HG03575 (cell line): ENCODE results near the gene CDC14A.

Source experiments
- ATAC-seq: cut with Tn5 transposase; IDR thresholded peaks from one replicate; pipeline ENCODE4 v1.9.1; 2021; ENCODE audit not compliant: unreplicated experiment, insufficient number of reproducible peaks, low FRiP score; ENCODE audit errors: extremely low read depth

CDC14A gene

GRCh38 chr1:100462326-100463025 is 110.2 kb downstream of the CDC14A start:
- no peak for ATAC-seq

- ATAC-seq = peak; percentile 70
These were observed 111.6 kb downstream of the CDC14A start for GRCh38 chr1:100463791-100464424.

DNA sequence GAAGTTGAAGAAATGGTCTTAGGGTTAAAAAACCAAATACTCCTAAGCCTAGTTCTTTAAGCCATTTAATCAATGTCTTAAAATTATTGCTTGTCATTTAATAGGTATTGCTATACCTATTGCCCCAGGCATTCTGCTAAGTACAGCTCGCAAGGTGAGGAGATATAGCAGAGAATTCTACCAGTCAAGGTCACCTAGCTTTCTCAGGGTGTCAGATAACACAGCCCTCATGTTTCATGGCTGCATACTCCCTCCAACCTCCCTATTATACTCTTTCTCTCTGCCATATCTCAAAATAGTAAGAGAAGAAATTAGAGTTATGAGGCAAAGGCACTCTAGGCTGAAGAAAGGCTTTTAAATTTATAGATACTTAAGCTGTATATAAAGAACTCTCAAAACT is 117.3 kb downstream of the CDC14A start:
- ATAC-seq = no peak

- no peak for ATAC-seq
These were observed 122.5 kb downstream of the CDC14A start for GRCh38 chr1:100474834-100475233.

- no peak for ATAC-seq
These were observed 124.5 kb downstream of the CDC14A start for GRCh38 chr1:100476735-100477290.

GRCh38 chr1:100478816-100479215 is 126.5 kb downstream of the CDC14A start:
- no peak for ATAC-seq

DNA sequence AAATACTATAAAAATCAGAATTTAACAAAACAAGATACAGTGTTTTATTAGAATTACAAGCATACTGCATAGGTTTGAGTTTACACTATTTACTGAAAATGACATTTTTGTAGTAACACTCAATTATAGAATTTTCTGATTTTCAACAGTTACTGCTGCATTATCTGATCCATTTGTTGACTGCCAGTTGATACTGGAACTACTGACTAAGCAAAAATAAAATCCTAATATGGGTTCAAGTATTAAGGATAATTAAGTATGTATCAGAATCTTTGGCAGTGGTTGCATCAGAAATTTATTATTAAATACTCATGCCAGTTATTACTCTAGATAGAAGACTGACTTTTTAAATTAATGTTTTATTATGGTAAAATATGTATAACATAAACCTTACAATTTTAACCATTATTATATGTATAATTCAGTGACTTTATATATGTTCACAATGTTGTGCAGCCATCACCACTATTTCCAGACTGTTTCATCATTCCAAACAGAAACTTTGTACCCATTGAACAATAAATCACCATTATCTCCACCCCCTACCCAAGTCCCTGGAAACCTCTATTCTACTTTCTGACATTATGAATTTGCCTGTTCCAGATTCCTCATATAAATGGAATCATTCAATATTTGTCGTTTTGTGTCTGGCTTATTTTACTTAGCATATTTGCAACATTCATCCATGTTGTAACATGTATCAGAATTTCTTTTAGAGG is 127.5 kb downstream of the CDC14A start:
- no peak for ATAC-seq

GRCh38 chr1:100481303-100481702 is 129.0 kb downstream of the CDC14A start:
- ATAC-seq = no peak

- ATAC-seq = no peak
These were observed 129.9 kb downstream of the CDC14A start for GRCh38 chr1:100482167-100482566.

DNA sequence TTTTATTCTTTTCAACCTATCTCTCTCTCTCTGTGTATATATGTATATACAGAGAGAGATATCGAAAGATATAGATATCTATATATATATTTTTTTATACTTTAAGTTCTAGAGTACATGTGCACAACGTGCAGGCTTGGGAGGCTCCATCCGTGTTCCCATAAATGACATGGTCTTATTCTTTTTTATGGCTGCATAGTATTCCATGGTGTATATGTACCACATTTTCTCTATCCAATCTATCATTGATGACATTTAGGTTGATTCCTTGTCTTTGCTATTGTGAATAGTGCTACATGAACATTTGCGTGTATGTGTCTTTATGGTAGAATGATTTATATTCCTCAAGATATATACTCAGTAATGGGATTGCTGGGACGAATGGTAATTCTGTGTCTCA is 130.4 kb downstream of the CDC14A start:
- ATAC-seq = no peak

DNA sequence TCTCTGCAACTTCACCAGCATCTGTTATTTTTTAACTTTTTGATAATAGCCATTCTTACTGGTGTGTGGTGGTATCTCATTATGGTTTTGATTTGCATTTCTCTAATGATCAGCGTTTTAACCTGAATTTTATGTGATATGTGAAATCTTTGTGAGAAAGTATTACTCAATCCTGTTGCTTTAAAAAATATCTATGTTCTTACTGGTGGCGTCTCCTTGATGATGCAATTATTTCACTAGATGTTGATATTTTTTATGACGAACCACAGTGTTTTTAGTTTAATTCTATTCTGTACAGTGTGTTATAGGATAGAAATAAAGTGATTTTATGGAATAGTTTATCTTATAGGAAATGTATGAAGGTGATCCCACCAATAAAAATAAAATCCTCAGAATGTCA is 130.9 kb downstream of the CDC14A start:
- ATAC-seq = no peak

- no peak for ATAC-seq
These were observed 133.6 kb downstream of the CDC14A start for GRCh38 chr1:100485855-100486258.

DNA sequence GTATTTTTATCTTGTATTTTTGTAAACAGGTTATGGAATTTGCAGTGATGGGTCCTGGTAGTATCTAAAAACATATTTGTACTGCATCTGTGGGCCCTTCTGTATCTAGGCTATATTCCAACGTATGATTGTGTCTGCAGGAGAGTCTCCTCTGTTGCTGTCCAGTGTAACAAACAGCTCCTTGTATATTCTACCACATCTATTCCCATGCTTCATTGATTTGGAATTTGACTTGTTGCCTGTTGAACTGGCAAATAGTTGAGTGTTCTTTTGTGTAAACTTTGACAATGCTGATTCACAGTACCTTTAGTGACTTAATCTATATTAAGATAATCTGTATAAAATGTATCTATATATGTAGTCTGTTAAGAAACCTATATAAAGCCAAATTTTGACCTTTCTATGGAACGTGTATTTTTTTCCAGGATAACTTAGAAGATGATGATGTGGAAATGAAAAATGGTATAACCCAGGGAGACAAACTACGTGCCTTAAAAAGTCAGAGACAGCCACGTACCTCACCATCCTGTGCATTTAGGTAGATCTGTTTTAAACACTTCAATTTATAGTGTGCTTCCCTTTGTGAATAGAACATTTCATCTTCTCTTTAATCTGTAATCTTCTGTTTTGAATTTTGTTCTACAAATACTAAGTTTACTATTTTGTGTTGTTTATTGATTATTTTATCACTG is 142.2 kb downstream of the CDC14A start:
- ATAC-seq = no peak

GRCh38 chr1:100496896-100497295 is 144.6 kb downstream of the CDC14A start:
- ATAC-seq = no peak

GRCh38 chr1:100497796-100498195 is 145.5 kb downstream of the CDC14A start:
- no peak for ATAC-seq

- no peak for ATAC-seq
These were observed 147.0 kb downstream of the CDC14A start for GRCh38 chr1:100499194-100499811.

DNA sequence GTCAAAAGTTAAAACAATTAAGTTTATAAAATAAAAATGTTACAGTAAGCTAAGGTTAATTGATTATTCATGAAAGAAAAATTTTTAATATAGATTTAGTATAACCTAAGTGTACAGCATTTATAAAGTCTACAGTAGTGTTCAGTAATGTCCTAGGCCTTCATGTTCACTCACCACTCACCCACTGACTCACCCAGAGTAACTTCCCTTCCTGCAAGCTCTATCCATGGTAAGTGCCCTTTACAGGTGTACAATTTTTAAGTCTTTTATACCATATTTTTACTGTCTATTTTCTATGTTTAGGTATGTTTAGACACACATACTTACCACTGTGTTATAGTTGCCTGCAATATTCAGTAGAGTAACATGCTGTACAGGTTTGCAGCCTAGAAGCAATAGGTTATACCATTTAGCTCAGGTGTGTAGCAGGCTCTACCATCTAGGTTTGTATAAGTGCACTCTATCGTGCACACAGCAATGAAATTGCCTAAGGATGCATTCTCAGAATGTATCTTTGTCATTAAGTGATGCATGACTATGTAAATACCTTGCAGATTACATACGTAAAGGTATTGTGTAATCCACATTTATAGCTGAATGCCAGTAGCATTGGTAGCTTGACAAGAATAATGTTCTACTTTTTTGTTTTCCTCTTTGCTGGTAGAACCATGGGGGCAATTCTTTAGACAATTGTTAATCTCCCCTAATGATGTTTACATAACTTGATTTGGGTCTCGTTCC is 149.9 kb downstream of the CDC14A start:
- ATAC-seq = no peak

- no peak for ATAC-seq
These were observed 153.9 kb downstream of the CDC14A start for GRCh38 chr1:100506217-100506616.
